WERI-Rb-1 (cell line): ENCODE data around the gene TMPRSS11B.
"Not testable (repeated sequence)": the region's sequence is repeated elsewhere in the genome, so short reads cannot be mapped to it uniquely, and the experiment has no call there.

Experiments used
- DNase-seq: peaks from one replicate; pipeline ENCODE4 v3.0.0-alpha.2; 2020
- H3K27ac ChIP-seq: fragments of 250-450 bp; sonication (Bioruptor Pico); 2 replicates; pipeline ENCODE4 v1.5.1; 2020; ENCODE audit warnings: mild to moderate bottlenecking, moderate library complexity
- H3K27me3 ChIP-seq: fragments of 250-450 bp; sonication (Bioruptor Pico); 2 replicates; pipeline ENCODE4 v1.5.1; 2021; ENCODE audit warnings: mild to moderate bottlenecking, low read depth, moderate library complexity; ENCODE audit not compliant: insufficient read depth, severe bottlenecking
- H3K36me3 ChIP-seq: fragments of 250-450 bp; sonication (Bioruptor Pico); 2 replicates; pipeline ENCODE4 v1.5.1; 2020; ENCODE audit warnings: mild to moderate bottlenecking, moderate library complexity
- H3K4me3 ChIP-seq: 2 replicates; pipeline ENCODE4 v1.5.1; 2011; ENCODE audit warnings: low read depth, mild to moderate bottlenecking, control low read depth, low read length
- H3K9me3 ChIP-seq: fragments of 250-450 bp; sonication (Bioruptor Pico); 2 replicates; pipeline ENCODE4 v1.5.1; 2021; ENCODE audit warnings: mild to moderate bottlenecking, moderate library complexity; ENCODE audit not compliant: severe bottlenecking
- TF ChIP-seq, protein P1 (sequence below): IDR thresholded peaks from 2 replicates; pipeline ENCODE4 v1.5.1; 2011; ENCODE audit warnings: low read depth, mild to moderate bottlenecking, control low read depth, inconsistent platforms, low read length

TMPRSS11B gene

DNA sequence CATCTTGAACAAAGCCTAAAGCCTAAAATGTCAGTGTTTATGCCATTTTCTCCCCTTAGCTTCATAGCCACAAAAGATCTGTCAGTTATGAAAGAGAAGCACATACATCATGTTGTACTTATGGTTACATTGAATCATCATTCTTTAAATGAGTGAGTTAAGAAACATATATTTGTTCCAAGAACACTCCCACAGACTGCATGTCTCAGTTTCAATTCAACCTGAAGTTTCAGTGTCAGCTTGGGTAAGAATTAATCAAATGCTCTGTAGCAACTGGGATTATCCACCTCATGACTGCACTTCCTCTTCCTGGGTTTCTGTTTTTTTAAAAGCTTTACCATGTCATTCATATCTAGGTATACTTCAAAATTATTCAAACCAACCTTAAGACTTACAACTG lies 3.9 kb upstream of the TMPRSS11B start:
- Histone ChIP-seq H3K27me3 (no peaks in the 10 kb centered on the region), H3K27ac (no peak overlapping the region), H3K9me3 (no peaks in the 10 kb centered on the region), H3K36me3 (no peaks in the 10 kb centered on the region), H3K4me3 (no peak overlapping the region)
- TF ChIP-seq, protein P1, sequence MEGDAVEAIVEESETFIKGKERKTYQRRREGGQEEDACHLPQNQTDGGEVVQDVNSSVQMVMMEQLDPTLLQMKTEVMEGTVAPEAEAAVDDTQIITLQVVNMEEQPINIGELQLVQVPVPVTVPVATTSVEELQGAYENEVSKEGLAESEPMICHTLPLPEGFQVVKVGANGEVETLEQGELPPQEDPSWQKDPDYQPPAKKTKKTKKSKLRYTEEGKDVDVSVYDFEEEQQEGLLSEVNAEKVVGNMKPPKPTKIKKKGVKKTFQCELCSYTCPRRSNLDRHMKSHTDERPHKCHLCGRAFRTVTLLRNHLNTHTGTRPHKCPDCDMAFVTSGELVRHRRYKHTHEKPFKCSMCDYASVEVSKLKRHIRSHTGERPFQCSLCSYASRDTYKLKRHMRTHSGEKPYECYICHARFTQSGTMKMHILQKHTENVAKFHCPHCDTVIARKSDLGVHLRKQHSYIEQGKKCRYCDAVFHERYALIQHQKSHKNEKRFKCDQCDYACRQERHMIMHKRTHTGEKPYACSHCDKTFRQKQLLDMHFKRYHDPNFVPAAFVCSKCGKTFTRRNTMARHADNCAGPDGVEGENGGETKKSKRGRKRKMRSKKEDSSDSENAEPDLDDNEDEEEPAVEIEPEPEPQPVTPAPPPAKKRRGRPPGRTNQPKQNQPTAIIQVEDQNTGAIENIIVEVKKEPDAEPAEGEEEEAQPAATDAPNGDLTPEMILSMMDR, result no peak
- no peak for DNase-seq

DNA sequence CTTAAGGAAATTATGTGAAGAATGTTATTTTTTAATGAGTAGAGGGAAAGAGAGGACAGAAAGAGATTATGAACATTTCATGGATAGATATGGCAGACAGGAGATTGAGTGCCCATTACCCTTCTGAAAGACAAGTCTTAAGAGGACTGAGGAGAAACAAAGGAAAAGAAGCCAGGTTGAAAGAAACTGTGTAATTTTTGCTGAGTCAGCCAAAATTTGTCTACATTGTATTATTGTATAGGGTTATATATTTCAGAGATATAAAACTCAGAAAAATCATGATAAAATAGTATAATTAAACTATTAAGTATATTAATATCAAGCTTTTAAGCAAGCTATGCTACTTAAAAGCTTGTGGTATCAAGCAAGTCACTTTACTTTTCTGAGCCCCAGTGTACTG lies 4.9 kb downstream of the TMPRSS11B start:
- no peaks in the 10 kb centered on the region for H3K9me3 ChIP-seq
- no peak overlapping the region for H3K4me3 ChIP-seq
- TF ChIP-seq, protein P1, result no peak
- no peak overlapping the region for H3K27ac ChIP-seq
- no peak for DNase-seq
- no peaks in the 10 kb centered on the region for H3K36me3 ChIP-seq
- no peaks in the 10 kb centered on the region for H3K27me3 ChIP-seq

DNA sequence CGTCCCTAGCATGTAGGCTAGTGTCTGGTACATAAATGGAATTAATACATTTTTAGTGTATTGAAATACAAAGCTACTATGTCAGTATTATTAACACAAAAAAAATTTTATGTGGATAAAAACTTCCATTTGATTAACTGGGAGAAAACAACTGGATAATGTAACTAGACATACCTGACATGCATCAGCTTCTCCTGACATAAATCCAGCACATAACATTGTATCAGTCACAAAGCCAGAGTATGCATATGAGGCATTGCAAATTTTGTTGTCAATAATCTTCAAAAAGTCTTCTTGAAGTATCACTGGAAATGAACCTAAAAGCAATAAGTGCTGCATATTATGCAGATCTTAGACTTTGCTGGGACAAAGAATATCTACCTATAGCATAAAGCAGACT lies 16.9 kb downstream of the TMPRSS11B start:
- Histone ChIP-seq H3K36me3 (no peaks in the 10 kb centered on the region), H3K9me3 (no peaks in the 10 kb centered on the region), H3K4me3 (no peak overlapping the region), H3K27ac (no peak overlapping the region), H3K27me3 (no peaks in the 10 kb centered on the region)
- TF ChIP-seq, protein P1, result no peak
- DNase-seq, result no peak

DNA sequence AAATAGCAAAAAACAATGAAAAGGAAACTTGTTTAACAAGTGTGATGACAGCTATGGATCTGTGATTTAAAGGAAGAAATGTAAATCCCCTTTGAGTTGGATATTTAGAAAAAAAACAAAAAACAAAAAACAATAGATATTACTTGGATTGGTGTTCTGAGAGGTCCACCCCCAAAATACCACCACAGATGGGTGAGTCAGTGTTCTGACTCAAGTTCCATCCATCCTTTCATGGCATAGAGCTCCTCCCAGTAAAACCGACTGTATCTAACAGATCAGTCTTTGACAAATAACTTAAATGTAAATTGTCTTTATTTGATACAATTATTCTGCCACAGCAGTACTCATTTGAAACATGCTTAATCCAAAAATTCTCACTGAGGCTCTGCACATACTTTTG lies 27.4 kb downstream of the TMPRSS11B start:
- TF ChIP-seq, protein P1, result no peak
- H3K27me3 ChIP-seq, result no peaks in the 10 kb centered on the region
- no peak overlapping the region for H3K4me3 ChIP-seq
- no peaks in the 10 kb centered on the region for H3K9me3 ChIP-seq
- H3K36me3 ChIP-seq, result no peaks in the 10 kb centered on the region
- no peak for DNase-seq
- no peak overlapping the region for H3K27ac ChIP-seq

DNA sequence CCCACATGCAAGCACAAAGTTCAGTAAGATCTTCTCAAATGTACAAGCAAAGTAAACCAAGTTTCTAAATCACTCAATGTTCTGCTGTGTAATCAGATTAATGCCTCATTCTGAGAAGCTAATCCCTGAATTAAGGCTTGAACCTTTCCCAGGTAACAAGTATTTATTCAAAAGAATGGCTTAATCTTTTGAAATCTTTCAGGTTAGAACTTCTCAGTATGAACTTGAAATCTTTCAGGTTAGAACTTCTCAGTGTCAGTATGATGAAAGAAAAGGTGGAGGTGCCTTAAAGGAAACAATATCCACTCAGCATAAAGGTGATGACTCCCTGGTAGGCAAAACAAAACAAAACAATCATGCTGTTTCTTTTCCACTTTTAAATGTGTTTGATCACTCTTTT lies 29.0 kb downstream of the TMPRSS11B start:
- Histone ChIP-seq H3K4me3 (no peak overlapping the region), H3K27me3 (no peaks in the 10 kb centered on the region), H3K36me3 (no peaks in the 10 kb centered on the region), H3K27ac (no peak overlapping the region), H3K9me3 (no peaks in the 10 kb centered on the region)
- no peak for DNase-seq
- TF ChIP-seq, protein P1, result no peak

DNA sequence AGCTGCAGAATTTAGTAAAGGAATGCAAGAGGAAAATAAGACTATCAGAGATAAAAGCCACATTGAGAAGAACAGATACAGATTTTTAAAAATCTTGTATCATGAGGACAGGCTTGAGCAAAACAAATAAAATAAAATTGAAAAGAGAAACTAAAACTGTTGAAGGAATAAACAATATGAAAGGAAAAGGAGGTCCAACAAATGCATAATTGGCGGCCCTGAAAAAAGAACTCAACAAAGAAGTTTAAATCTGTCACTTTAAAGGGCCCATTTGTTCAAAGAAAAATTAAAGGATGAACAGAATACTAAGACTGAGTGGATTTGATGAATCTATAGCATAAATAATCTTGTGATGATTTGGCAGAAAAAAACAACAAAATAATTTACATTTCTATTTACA lies 36.5 kb downstream of the TMPRSS11B start:
- H3K9me3 ChIP-seq, result no peaks in the 10 kb centered on the region
- no peak for DNase-seq
- H3K4me3 ChIP-seq, result no peak overlapping the region
- no peaks in the 10 kb centered on the region for H3K27me3 ChIP-seq
- no peak overlapping the region for H3K27ac ChIP-seq
- no peaks in the 10 kb centered on the region for H3K36me3 ChIP-seq
- TF ChIP-seq, protein P1, result no peak

DNA sequence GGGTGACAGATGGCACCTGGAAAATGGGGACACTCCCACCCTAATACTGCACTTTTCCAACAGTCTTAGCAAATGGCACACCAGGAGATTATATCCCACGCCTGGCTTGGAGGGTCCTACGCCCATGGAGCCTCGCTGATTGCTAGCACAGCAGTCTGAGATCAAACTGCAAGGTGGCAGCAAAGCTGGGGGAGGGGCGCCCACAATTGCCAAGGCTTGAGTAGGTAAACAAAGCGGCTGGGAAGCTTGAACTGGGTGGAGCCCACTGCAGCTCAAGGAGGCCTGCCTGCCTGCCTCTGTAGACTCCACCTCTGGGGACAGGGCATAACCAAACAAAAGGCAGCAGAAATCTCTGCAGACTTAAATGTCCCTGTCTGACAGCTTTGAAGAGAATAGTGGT lies 51.2 kb downstream of the TMPRSS11B start:
- H3K36me3 ChIP-seq, H3K9me3 ChIP-seq, H3K27me3 ChIP-seq, DNase-seq, H3K4me3 ChIP-seq, H3K27ac ChIP-seq: not testable (repeated sequence)
